GM23248 (cell line): ENCODE results near the gene AQP12A.
"Not testable (repeated sequence)": the region's sequence is repeated elsewhere in the genome, so short reads cannot be mapped to it uniquely, and the experiment has no call there.

Experiments used
- EZH2 ChIP-seq: fragments of 200-600 bp; sonication (generic); IDR thresholded peaks from 2 replicates; pipeline ENCODE4 v1.6.1; 2018; ENCODE audit warnings: antibody characterized with exemption, mild to moderate bottlenecking; ENCODE audit not compliant: insufficient read depth, poor library complexity, severe bottlenecking
- EZH2phosphoT487 ChIP-seq: fragments of 200-600 bp; sonication (generic); IDR thresholded peaks from 2 replicates; pipeline ENCODE4 v1.6.1; 2018; ENCODE audit warnings: antibody characterized with exemption, moderate library complexity, mild to moderate bottlenecking, low read depth; ENCODE audit not compliant: insufficient read depth

DNA sequence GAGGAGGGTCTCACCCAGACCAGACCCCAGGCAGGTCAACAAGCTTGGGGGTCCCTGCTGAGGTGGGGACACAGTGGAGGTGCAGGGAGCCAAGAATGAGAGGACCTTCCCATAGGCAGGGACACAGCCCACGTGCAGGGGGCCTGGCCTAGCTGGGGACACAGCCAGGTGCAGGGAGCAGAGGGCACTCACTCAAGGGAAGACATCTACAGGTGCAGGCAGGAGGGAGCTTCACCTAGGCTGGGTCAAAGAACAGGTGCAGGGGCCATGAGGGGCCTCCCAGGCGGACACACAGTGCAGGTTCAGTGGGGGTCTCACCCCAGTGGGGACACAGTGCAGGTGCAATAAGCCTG, 615 bp upstream of the AQP12A start:
- TF ChIP-seq EZH2, EZH2phosphoT487: not testable (repeated sequence)
